OCI-LY3 (cell line): ENCODE measurements around the gene SETDB1.

Experiments
- CTCF ChIP-seq: fragments of 200-600, 300-600 bp; sonication (generic); IDR thresholded peaks from 2 replicates; pipeline ENCODE4 v1.5.1; 2014; ENCODE audit warnings: antibody characterized with exemption, low read length, low read depth
- EZH2phosphoT487 ChIP-seq: fragments of 200-600 bp; shearing (Covaris generic); IDR thresholded peaks from 2 replicates; pipeline ENCODE4 v1.6.1; 2018; ENCODE audit warnings: antibody characterized with exemption, mixed run types, low read depth

- TF ChIP-seq CTCF (no peak), EZH2phosphoT487 (no peak)
Measured at GRCh38 chr1:150931773-150932172, 5.6 kb downstream of the SETDB1 start.
